Left hindlimb (tissue), 1 donor: Measurements from ENCODE around the gene STK24.
"Not testable (repeated sequence)": the region's sequence is repeated elsewhere in the genome, so short reads cannot be mapped to it uniquely, and the experiment has no call there.

Experiments used
- DNase-seq: peaks from one replicate; pipeline ENCODE4 v3.0.0-alpha.2; 2018

STK24 gene

DNA sequence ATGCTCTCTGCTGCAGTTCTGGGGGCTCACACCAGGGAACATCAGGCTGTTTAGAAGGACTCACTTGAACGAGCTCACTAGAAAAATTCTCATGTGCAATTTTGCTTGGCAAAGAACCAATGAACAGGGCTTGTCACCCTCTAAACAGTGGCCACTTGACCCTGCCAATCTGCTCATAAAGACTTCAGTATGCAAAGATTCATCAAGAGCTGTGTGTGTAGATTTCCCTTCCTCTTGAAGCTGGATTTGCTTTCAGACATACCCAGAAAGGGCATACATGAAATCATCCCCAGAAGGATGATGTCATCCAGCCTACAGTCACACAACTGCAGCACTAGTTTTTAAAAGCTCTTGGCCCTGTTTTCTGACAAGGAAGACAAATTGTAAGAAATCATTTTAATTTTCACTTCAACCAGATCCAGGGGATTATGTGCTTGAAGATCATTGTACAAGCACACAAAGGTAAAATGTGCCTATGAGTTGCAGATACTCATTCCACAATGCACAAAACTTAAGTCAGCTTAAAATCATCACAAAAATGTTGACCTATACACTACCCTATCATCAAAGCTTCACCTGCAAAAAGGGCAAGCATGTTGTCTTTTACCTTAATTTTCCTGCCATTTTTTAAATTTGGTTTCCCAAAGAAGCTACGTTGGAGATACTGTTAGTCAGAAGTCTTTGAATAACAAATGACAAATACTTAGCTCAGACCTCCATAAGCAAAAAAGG is 5.2 kb upstream of the STK24 start:
- DNase-seq, result no peak

- no peak for DNase-seq
Measured at GRCh38 chr13:98581381-98581780, 4.5 kb upstream of the STK24 start.

- no peak for DNase-seq
Measured at GRCh38 chr13:98580420-98580819, 3.5 kb upstream of the STK24 start.

- DNase-seq, result no peak
Measured at GRCh38 chr13:98577836-98578285, 954 bp upstream of the STK24 start.

DNA sequence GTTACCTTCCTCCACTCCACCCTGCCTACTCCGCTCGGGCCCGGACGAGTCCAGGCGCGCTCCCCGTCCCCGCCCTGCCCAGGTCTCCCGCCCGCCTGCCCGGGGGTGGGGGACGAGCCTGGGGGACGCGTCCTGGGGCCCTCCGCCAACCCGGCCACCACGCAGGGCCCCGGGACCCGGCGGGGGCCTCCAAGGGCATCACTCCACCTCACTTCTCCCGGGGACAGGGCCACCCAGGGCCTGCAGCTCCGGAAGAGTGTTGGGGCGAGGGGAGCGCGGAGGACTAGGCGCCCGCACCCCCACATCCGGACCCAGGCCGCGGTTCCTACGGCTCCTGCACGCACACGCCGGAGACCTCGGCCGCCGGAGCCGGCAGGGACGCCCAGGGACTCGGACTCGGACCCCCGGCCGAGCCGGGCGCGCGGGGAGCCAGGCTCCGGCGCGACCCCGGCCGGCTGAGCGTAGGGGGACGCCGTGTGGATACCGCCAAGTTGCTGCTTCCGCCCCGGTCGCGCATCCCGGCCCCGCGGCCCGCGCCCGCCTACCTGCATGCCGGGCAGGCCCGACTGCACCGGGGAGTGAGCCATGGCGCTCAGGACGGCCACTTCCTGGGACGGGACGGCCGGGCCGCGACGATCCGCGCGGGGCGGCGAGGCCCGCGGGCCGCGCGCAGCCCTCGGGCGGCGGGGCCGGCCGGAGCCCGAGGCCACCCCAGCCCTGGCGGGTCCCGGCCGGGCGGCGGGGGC is 534 bp downstream of the STK24 start:
- peak; percentile 71 for DNase-seq

- DNase-seq, result no peak
Measured at GRCh38 chr13:98575904-98576199, 1.1 kb downstream of the STK24 start.

DNA sequence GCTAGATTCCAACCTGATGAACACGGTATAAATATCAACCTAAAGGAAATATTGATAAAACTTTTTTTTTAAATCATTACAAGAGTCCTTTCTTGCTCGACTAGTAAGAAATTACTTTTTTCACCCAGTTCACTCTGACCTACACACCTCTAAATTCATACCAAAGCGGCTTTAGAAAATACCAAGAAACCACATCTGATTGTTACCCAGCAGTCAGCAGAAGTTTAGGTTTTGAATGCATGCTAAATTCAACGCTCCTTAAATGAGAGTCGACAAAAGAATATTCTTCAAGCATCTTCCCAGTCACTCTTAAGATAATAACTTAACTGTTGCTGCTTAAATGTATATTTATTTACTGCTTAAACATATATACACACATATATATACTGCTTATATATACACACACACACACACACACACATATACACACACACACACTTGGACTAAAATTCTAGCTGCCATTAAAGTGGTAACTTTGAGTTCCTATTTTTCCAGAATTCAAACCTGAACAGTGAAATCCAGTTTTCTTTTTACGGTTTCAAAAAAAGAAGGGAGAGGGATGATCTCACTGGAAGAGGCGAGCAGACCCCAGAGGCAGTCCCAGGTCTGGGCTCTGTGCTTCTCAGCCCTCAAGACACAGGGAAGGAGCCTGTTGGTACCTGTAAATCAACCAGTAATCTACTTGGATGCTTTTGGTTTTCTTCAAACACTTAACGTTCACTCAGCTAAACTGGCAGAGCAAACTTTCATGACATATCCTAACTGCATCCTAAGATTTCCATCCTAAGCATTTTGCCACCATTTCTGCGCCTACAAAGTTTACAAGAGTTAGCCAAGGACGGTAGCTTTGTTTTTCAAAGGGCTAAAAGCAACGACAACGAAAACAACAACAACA is 1.7 kb downstream of the STK24 start:
- no peak for DNase-seq

DNA sequence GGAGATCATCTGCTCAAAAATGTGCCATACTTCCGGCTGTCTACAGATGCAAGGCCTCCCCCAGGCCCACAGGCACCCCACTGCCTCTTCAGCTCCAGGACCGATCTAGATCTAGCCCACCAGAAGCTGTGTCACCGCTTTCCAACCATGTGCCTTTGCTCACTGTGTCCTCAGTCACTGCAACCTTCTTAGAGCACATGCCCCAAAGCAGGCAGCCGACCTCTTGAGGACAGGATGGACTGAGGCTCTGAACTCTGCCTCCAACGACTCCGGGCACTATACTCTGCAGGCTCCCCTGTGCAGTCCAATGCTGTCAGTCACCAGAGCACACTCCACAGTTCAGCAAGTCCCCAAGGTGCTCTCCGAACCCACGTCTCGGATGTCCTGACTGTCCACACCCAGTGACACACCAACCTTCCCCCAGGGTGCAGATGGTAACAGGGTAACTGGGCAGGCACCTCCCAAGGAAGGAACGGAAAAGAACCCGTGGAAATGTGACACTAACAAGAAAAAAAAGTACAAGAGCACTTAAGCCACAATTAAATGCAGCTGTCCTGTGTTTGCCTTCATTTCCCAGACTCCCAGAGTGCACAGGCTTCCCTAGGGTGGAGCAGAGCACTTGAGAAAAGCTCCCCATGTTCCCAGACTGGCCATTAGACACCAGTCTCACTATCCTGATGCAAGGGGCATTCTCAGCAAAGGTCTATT is 4.8 kb downstream of the STK24 start:
- peak; percentile 39 for DNase-seq

DNA sequence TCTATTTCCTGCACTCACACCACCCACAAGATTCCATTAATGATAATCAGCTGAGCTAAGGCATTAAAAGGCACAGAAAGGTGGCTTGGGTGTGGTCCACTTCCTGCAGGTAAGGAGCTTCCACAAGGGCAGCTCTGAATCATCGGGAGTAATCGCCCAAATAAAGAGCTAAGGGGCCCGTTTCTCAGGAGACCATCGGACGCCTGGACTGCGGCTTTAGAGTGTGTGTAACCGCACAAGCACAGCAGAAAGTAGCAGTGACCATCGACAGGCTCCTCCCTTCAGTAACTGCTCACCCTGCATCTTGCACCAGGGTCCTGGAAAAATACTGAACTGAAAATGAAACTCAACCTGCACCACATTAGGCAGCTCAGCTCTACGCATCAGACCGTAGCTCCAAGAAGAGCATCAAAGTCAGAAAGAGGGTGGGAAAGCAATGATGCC is 6.0 kb downstream of the STK24 start:
- DNase-seq, result no peak

DNA sequence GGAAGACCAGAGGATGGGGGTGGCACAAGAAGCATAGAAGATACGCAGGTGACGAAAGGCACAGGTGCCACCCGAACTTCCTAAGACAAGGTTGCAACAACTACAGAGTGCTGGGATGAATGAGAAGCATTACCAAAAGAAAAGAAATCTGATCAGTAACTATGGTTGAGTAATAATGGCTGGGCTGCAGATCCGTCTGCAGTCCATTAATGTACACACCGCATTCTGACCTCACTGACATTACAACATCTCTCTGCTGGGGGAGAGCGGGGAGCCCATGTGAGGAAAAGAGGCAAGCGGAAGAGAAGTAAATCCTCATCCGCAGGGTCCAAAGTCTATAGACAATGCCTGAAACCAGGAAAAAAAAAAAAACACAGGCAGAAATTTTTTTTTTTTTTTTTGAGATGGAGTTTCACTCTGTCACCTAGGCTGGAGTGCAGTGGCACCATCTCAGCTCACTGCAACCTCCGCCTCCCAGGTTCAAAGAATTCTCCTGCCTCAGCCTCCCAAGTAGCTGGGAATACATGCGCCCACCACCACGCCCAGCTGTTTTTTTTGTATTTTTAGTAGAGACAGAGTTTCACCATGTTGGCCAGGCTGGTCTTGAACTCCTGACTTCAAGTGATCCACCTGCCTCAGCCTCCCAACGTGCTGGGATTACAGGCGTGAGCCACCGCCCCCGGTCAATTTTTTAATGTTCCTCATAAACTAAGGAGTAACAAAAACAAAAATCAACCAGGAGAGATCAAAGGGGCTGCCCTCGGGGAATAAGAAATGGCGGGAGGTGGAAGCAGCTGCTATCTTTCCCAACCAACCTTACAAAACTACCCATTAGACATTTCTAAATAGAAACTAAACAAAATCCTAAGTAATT is 7.2 kb downstream of the STK24 start:
- not testable (repeated sequence) for DNase-seq

DNA sequence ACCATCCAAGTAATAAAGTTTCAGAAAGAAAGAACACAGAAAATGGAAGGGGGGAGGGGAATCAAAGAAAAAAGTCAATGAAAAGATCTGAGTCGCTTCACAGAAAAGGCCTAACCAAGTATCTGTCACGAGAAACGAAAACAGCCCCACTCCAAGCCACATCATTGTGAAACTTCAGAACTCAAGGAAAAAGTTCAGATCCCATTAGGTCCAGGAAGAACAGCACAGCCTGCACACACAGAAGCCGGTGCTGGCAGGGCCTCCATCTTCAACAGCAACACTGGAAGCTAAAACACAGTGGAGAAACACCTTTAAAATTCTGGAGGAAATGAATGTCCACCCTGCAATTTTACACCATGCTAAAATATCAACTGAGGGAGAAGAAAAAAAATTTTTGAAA is 8.0 kb downstream of the STK24 start:
- no peak for DNase-seq

GRCh38 chr13:98567140-98567539 is 9.8 kb downstream of the STK24 start:
- no peak for DNase-seq

DNA sequence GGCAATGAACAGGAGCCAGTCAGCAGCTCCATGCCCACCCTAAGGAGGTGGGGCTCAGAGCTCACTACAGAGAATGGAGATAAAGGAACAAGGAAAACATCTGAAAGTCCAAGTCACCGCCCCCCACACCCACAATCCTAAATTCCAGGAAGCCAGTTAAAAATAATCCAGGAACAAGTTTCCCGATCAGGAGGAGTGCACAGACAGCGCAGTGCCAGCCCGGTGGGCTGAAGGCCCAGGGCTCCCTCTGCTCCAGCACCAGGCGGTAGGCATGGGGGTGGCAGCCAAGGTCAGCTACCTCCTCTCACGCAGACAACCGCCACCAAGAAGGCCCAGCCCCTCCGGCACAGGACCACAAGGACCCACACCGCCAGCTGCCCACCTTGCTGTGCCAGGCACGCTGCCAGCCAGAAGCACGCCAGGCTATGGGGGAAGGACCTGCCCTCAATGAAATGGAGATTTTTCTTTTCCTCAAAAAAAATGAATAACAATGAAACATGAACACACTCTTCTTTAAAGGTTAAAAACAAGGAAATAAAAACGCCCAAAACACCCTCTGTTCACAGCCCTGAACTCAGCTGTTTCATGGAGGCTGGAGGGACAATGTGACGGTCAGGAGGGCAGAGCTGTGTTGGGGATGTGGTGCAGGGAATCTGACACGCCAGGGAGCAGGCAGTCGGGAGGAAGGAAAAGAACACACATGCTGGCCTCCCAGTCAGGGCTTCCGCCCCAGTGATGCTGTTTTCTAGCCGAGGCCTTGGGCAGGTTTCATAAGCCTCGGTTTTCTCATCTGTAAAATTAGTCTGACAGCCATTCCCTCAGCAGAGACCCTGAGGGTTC is 11.0 kb downstream of the STK24 start:
- DNase-seq, result peak; percentile 40

DNA sequence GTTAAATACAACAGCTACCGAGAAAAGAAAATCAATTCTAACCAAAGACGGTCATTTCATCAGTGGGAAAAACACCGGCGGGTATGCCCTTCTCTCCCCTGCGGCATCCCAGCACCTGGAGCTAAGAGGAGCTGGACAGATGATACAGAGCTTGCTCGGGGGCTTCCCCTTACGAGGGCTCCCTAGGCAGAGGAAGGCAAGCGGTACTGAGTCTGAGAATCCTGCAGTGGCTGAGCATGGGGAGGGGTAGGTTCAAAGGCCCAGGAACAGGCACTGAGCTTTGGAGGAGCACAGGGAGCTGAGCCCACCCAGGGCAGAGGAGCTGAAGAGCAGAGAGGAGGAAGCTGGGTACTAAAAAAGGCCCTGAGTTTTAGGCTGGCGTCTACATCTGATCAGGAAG is 12.7 kb downstream of the STK24 start:
- no peak for DNase-seq

DNA sequence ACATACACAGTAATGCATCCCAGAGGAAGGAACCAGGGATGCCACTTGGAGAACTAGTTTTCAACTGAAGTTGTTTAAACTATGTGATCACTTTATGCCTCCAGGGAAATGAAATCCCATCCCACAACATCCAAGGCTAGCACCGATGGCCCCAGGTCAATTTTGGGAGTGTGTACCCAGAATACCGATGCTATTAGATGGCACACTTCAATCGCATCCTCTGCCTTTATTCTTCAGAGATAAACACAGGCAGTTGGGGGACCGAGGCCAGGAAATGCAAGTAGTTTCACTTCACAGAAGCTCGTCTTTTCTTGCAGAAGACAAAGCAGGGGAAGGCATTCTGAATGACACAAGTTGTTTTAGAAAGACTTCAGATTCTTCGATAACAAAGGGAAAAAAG is 13.8 kb downstream of the STK24 start:
- no peak for DNase-seq

GRCh38 chr13:98559169-98559568 is 17.7 kb downstream of the STK24 start:
- no peak for DNase-seq

GRCh38 chr13:98557937-98558792 is 18.7 kb downstream of the STK24 start:
- DNase-seq, result no peak

DNA sequence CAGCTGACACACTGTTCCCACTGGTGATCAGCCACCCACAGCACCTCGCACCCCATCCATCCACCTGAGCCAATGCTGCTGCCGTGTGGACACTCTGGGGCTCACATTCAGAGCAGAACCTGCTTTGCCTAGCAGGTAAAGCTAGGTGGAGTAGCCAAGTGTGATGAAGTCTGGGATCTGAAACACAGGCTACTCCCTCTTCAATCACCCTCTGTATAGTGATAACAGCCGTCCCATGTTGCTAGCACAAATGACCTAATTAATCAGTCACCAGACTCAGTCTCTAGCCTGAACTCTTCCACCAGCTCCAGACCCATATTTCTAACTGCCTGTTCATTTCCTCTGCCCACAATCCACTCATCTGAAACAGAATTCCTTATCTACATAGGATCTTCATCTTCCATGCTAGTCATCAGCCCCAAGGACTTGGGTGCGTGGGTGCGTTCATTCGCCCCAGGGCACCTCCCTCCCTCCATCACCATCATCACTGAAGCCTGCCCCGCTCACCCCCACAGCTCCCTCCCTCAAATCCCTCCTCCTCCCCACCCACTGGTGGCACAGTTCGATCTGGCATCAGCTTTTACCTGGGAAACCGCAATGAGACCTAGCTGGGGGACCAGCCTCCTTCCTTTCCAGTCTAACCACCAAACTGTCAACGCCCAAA is 19.8 kb downstream of the STK24 start:
- DNase-seq, result no peak

GRCh38 chr13:98556142-98556816 is 20.6 kb downstream of the STK24 start:
- DNase-seq, result no peak
